B cell (primary cell): Measurements from ENCODE around the gene DNAL1.

Experiments used
- EZH2 ChIP-seq: IDR thresholded peaks from 2 replicates; pipeline ENCODE4 v1.6.1; 2012; ENCODE audit warnings: borderline replicate concordance, low read depth, mild to moderate bottlenecking, moderate library complexity, low read length; ENCODE audit not compliant: insufficient read depth, poor library complexity, severe bottlenecking
- TF ChIP-seq, protein P1 (sequence below): fragments of 200-600 bp; IDR thresholded peaks from one replicate; pipeline ENCODE4 v1.8.0; 2022; ENCODE audit warnings: antibody characterized with exemption, mild to moderate bottlenecking

DNA sequence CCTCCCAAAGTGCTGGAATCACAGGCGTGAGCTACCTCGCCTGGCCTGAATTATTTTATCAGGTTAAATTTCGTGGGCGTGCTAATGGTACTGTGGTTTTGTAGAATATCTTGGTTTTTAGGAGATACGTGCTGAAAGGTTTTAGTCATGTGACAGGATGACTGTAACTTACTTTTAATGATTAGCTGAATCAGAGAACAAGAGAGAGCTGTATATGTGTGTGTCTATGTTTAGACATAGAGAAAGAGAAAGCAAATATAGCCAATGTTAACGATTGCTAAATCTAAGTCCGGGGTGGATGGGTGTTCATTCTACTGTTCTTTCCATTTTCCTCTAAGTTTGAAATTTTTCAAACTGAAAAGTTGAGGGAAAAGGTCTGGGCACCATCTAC is 78.6 kb downstream of the DNAL1 start:
- no peak for TF ChIP-seq EZH2
- TF ChIP-seq, protein P1, sequence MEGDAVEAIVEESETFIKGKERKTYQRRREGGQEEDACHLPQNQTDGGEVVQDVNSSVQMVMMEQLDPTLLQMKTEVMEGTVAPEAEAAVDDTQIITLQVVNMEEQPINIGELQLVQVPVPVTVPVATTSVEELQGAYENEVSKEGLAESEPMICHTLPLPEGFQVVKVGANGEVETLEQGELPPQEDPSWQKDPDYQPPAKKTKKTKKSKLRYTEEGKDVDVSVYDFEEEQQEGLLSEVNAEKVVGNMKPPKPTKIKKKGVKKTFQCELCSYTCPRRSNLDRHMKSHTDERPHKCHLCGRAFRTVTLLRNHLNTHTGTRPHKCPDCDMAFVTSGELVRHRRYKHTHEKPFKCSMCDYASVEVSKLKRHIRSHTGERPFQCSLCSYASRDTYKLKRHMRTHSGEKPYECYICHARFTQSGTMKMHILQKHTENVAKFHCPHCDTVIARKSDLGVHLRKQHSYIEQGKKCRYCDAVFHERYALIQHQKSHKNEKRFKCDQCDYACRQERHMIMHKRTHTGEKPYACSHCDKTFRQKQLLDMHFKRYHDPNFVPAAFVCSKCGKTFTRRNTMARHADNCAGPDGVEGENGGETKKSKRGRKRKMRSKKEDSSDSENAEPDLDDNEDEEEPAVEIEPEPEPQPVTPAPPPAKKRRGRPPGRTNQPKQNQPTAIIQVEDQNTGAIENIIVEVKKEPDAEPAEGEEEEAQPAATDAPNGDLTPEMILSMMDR: no peak
